Activated naive CD8-positive, alpha-beta T cell (primary cell): ENCODE measurements around the gene SIGLEC8.

Experiments
- H3K27ac Mint-ChIP-seq: one replicate; pipeline ENCODE4 v1.8.0; 2021; ENCODE audit warnings: mixed read lengths
- H3K27me3 Mint-ChIP-seq: one replicate; pipeline ENCODE4 v1.8.0; 2021; ENCODE audit warnings: mixed read lengths
- H3K36me3 Mint-ChIP-seq: one replicate; pipeline ENCODE4 v1.8.0; 2021; ENCODE audit warnings: mixed read lengths
- H3K4me1 Mint-ChIP-seq: one replicate; pipeline ENCODE4 v1.8.0; 2021; ENCODE audit warnings: low read depth, mixed read lengths
- H3K4me3 Mint-ChIP-seq: one replicate; pipeline ENCODE4 v1.8.0; 2021; ENCODE audit warnings: mild to moderate bottlenecking, mixed read lengths
- H3K9me3 Mint-ChIP-seq: one replicate; pipeline ENCODE4 v1.8.0; 2021; ENCODE audit warnings: low read depth, mixed read lengths

Gene SIGLEC8

DNA sequence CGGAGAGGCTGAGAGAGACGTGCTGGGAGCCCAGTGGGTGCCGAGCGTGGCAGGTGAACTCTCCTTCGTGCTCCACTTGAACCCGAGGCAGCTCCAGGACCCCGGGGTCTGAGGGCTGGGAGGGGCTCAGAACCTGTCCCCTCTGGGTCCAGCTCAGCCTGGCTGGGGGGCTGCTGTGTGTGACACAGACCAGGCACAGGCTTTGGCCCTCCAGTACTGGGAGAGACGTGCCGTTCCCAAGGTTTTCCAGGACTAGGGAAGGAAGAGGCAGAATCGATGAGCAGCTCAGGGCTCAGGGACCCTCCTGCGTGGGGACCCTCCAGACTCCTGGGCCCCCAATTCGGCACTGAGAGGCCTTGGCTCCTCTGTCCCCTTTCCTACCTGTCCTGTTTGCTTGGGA lies 43.1 kb downstream of the SIGLEC8 start:
- H3K27me3 Mint-ChIP-seq: peaks cover 4% of the 10 kb centered on the region
- H3K27ac Mint-ChIP-seq: no peak overlapping the region
- H3K9me3 Mint-ChIP-seq: no peaks in the 10 kb centered on the region
- H3K4me3 Mint-ChIP-seq: no peak overlapping the region
- H3K4me1 Mint-ChIP-seq: peaks cover 12% of the 10 kb centered on the region
- no peaks in the 10 kb centered on the region for H3K36me3 Mint-ChIP-seq

DNA sequence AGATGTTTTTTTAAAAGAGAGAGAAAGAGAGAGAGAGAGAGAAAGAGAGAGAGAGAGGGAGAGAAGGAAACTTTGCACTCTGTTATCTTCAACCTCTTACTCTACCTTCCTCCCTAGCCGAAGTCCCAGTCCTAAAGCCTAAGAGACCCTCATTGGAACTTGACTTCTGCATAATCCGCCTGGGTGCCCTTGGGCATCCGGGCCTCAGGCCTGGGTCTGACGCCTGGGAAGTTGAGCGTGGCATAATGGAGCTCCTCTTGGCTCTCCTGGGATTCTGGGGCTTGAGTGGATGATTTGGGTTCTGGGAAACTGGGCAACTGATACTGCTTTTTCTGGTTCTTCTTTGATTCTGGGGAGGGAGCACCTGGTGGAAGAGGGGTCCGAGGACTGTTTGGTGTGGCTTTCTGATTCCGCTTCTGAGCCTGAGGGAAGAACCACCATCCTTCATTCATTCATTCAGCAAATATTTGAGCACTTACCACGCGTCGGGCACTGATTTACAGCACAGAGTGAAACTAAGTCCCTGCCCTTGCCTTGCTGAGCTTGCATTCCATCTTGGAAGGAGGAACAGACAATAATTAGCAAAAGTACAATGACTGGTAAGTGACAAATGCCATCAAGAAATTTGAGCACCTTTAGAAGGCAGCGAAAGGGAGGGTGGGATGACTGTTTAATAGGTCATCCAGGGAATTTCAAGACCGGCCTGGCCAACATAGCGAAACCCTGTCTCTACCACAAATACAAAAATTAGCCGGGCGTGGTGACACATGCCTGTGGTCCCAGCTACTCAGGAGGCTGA lies 47.1 kb downstream of the SIGLEC8 start:
- H3K4me3 Mint-ChIP-seq: no peak overlapping the region
- H3K9me3 Mint-ChIP-seq: no peaks in the 10 kb centered on the region
- peaks cover 3% of the 10 kb centered on the region for H3K36me3 Mint-ChIP-seq
- no peaks in the 10 kb centered on the region for H3K27me3 Mint-ChIP-seq
- H3K4me1 Mint-ChIP-seq: no peaks in the 10 kb centered on the region
- H3K27ac Mint-ChIP-seq: no peak overlapping the region

DNA sequence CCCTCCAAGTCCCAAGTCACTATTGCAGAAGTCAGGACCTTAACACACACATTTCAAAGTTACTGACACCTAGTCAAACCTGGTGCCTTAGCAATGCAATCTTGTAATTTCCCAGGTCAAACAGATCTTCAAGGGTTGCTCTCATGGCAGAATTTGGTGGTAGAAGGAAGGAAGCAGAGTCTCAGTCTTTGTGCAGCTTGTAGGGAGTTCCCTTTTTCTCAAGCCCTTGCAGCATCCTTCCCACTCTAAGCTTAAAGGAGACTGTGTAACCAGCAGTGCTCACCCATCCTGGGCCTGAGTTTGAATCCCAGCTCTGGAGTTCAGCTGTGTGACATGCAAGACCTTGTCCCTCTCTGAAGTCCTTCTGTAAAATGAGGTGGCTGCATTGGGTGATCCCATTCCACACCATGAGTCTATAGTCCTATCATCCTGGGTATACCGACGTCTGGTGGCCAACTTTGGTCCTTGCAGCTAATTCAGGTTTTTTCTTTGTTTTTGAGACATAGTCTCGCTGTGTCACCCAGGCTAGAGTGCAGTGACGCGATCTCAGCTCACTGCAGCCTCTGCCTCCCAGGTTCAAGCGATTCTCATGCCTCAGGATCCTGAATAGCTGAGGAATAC lies 50.6 kb downstream of the SIGLEC8 start:
- Mint-ChIP-seq H3K9me3 (no peaks in the 10 kb centered on the region), H3K27me3 (no peaks in the 10 kb centered on the region), H3K27ac (no peak overlapping the region), H3K4me1 (no peaks in the 10 kb centered on the region), H3K4me3 (no peak overlapping the region), H3K36me3 (peaks cover 3% of the 10 kb centered on the region)

DNA sequence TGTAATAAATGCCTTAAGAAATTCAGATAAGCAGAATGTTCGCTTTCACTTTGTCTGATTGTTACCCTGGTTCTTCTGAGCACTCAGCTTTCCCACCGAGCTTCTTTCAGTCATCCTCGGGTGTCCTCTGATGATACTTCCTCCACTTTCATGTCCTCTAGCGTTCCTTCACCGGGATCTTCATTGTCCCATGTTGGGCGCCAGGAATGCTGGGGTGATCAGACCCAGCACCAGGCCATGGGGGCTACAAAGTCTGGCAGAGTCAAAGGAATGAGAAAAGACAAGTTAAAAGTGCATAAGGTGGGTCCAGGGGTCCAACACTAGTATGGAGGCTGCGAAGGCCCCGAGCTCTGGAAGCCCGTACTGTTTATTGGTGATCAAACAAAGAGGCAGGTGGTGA lies 56.1 kb downstream of the SIGLEC8 start:
- Mint-ChIP-seq H3K36me3 (peaks cover 8% of the 10 kb centered on the region), H3K4me3 (no peak overlapping the region), H3K9me3 (peaks cover 9% of the 10 kb centered on the region), H3K27ac (no peak overlapping the region), H3K27me3 (no peaks in the 10 kb centered on the region), H3K4me1 (peaks cover 9% of the 10 kb centered on the region)
